Measurements from ENCODE around the gene KCNB1.

DNA sequence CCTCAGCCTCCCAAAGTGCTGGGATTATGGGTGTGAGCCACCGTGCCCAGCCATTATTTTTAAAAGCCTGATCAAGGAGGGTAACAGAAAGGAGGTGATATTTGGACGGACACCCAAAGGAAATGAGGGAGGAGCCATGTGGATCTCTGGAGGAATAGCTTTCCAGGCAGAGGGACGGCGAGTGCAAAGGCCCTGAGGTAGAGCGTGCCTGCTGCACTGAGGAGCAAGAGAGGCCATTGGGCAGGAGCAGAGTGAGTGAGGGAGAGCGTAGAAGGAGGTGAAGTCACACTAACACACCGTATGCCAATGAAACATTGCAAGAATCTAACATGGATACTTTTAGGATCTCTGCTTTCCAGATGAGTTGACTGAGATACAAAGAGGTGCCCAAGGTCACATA, 145.7 kb downstream of the KCNB1 start:
- TF ChIP-seq CTCF (IDR thresholded peaks at IDR 0.05) (no peak), EZH2 (IDR thresholded peaks at IDR 0.05; ENCODE audit: borderline replicate concordance, insufficient read depth, low read depth, low read length, poor library complexity, severe bottlenecking) (no peak)

All from B cell (primary cell).